ENCODE measurements around the gene XRN1.
"Not testable (repeated sequence)": the region's sequence is repeated elsewhere in the genome, so short reads cannot be mapped to it uniquely, and the experiment has no call there.

The XRN1 gene

DNA sequence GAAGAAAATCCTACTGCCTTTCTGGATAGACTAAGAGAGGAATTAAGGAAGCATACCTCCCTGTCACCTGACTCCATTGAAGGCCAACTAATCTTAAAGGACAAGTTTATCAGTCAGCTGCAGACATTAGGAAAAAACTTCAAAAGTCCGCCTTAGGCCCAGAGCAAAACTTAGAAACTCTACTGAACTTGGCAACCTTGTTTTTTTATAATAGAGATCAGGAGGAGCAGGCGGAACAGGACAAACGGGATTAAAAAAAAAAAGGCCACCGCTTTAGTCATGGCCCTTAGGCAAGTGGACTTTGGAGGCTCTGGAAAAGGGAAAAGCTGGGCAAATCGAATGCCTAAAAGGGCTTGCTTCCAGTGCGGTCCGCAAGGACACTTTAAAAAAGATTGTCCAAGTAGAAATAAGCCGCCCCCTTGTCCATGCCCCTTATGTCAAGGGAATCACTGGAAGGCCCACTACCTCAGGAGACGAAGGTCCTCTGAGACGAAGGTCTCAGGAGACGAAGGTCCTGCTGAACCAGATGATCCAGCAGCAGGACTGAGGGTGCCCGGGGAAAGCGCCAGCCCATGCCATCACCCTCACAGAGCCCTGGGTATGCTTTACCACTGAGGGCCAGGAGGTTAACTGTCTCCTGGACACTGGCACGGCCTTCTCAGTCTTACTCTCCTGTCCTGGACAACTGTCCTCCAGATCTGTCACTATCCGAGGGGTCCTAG lies 8.2 kb downstream of the XRN1 start:
- not testable (repeated sequence) for DNase-seq (ENCODE audit: low read depth in 1 of 2, low spot score in 1 of 2)

DNA sequence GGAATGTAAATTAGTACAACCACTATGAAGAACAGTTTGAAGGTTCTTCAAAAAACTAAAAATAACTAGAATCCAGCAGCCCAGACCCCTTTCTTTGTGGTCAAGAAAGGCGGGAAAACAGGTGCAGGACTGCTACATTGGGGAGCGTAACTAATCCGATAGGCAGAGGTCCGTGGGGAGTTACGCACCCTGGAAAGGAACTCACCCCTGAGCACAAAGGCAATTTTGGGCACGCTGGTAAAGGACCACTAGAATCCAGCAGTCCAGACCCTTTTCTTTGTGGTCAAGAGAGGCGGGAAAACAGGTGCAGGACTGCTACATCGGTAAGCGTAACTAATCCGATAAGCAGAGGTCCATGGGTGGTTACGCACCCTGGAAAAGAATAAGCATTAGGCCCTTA lies 9.7 kb downstream of the XRN1 start:
- DNase-seq (ENCODE audit: low read depth in 1 of 2, low spot score in 1 of 2): not testable (repeated sequence)

DNA sequence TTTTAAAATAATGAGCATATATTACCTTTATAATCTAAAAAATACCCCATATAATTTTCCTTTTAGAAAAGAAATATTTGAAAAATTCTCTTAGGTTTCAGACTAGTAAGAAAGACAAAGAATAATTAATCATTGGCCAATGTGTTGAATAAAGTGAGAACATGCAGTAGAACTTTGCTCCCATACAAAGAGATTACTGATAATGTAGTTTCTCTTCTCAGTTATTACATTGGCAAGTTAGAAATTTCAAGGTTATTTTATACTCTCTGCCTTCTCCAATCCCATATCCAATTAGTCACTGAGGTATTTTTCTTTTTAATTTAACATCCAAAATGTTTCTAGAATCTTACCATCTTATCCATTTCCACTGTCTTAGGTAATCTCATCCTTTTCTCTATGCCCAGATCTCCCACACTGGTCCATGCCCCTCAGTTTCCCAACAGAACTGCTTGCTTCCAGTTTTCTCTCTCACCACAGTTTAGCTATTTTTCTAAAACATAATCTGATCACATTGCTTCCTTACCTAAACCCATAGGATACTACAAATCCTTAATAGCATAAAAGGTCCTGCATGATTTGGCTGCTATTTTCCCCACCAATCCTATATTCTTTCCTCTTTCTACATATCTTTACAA lies 10.8 kb downstream of the XRN1 start:
- no peak for DNase-seq (ENCODE audit: low read depth in 1 of 2, low spot score in 1 of 2)

DNA sequence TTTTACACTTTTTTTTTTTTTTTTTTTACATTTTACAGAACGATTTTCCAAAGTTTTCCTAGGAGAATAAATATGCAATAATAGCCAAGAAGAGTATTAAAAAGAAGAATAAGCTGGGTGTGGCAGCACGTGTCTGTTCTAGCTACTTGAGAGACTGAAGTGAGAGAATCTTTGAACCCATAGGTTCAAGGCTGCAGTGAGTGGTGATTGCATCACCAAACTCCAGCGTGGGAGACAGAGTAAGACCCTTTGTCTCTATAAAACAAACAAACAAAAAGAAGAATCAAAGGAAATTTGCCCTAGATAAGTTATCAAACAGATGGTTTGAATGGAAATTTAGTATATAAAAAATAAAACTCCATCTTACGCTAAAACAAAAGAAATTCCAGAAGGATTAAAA lies 13.3 kb downstream of the XRN1 start:
- no peak for DNase-seq (ENCODE audit: low read depth in 1 of 2, low spot score in 1 of 2)

DNA sequence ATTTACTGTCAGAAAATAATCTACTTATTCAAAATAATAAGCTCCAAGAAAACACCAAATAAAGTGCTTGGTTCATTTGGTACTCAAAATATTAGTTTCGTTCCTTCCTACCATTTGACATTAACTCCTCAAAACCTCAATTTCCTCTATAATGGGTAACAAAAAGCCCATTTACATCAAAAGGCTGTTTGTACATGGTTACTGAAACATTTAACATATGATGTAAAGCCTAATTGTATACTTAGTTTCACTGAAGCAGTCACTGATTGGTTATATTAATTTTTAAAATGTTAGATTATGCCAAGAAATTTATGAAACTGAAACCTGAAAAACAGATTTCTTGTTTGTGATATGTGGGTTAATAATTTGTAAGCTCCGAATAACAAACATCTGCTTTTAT lies 14.7 kb downstream of the XRN1 start:
- no peak for DNase-seq (ENCODE audit: low read depth in 1 of 2, low spot score in 1 of 2)

DNA sequence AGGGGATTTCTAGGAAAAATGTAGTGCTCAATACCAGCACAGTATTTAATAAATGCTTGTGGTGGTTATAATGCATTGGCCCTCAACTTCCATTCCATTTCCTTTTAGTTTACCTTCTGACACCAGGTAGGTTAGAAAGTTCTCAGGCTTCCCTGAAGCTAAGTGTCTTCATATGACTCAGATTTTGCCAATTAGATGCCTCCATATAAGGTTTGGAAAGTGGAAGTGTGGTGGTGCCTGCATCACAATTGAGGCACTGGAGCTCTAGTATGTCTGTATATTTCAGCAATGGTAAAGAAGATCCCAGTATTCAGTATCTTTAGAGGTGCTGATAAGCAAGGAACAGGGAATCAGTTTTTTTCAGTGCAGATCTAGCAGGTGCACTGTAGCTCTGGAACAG lies 18.3 kb downstream of the XRN1 start:
- DNase-seq (ENCODE audit: low read depth in 1 of 2, low spot score in 1 of 2): no peak

DNA sequence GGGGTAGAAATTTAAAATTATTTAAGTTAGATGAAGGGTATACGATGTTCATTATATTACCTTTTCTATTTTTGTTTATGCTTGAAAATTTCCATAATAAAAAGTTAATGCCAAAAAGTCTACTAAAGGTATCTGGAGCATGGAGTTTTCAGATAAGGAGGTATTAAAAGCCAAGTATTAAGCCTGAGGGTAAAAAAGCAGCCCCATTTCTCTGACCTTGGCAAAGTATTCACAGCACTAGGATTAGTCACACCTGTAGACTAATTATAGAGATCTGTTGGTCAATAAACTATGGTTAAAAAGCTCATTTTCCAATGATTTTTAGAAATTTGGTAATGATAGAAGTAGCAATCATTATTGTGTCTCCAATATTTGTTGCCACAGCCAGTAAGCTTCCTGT lies 23.1 kb downstream of the XRN1 start:
- DNase-seq (ENCODE audit: low read depth in 1 of 2, low spot score in 1 of 2): no peak

DNA sequence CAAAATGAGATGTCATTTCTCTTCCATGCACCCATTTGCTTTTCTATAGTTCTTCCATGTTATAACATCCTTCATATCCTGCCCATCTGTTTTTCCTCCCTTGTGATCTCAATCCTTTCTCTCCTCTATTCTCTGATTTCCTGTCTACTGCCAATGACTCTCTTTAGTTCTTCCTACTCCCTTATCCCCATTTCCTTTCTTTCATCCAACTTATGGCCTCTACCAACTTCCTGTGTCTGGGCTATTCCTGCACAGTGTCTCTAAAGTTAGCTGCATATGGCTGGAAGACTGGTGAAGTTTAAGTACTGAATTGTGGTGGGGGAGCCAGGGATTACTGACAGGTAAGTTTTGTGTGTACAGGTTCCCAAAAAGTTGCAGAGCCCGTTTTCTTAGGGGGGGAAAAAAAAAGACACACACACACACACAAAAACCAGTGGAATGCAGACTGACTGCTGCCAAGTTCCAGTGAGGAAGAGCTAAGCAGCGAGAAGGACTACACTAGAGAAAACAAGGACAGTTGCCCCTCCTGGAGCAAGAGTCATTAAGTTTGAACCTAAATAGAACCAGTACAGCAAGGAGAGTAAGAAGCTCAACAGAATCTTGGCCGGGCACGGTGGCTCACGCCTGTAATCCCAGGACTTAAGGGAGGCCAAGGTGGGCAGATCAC lies 28.8 kb downstream of the XRN1 start:
- no peak for DNase-seq (ENCODE audit: low read depth in 1 of 2, low spot score in 1 of 2)

DNA sequence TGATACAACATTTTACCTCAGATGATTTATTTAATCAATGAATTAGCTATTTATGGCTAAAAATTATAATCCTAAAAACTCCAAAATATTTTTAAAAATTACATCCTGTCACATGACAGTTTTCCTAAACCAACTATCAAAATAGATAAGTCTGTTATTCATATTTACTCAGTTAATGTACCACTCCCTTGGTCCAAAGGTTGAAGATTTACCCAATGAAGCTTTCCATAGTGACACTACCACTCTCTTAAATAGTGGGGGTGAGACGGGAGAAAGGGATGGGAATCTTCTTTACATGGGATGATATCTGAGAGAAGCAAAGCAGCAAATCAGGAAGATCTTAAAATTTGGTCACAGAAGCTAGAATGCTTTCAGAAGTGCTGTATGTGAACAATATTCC lies 30.5 kb downstream of the XRN1 start:
- DNase-seq (ENCODE audit: low read depth in 1 of 2, low spot score in 1 of 2): no peak

DNA sequence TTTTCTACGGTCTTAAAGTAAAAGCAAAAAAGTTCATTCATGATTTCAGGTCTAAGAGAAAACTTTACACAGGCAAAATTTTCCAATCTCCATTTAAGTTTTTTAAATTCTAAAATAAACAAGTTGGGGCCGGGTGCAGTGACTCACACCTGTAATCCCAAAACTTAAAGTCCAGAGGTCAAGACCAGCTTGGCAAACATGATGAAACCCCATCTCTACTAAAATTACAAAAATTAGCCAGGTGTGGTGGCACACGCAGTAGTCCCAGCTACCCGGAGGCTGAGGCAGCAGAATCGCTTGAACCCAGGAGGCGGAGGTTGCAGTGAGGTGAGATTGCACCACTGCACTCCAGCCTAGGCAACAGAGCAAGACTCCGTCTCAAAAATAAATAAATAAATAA lies 47.3 kb downstream of the XRN1 start:
- not testable (repeated sequence) for DNase-seq (ENCODE audit: low read depth in 1 of 2, low spot score in 1 of 2)

DNA sequence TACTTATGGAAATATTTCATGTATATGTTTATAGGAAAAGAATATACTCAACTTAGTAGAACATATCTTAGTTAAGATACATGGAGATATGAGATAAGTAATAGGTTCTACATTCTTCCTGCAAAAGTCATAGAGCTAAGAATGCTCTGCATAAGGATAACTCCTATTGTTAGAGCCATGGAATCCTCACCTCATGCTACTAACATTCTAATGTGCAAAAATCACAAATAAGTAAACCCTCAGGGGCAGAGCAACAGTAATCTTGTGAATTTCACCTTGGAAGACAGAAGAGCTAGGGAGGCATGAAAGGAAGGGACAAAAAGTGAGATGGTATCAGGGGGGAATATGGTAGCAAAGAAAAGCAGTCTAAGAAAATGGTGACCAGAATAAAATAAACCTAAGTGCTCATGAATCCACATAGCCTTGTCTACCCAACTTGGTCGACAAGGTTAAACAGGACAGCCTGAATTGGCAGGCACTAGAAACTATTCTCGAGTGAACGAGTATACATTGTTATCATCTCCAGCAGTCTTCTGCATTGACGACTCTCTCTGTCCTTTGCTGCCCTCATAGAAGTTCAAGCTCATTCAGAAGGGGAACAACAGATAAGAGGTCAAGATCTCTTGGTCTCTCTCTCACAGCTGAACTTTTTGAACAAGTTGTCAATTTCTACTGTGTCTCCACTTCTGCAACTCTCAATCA lies 52.8 kb downstream of the XRN1 start:
- DNase-seq (ENCODE audit: low read depth in 1 of 2, low spot score in 1 of 2): no peak

DNA sequence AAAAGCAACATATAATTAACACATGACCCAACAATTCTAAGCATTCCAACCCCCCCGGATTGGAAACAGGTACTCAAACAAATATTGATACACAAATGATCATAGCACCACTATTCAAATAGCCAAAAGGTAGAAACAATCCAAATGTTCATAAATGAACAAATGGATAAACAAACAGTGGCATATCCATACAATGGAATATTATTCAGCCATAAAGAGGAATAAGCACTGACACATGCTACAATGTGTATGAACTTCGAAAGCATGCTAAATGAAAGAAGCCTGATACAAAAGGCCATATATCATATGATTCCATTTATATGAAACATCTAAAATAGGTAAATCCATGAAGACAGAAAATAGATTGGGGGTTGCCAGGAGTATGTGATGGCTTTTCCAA lies 62.8 kb downstream of the XRN1 start:
- DNase-seq (ENCODE audit: low read depth in 1 of 2, low spot score in 1 of 2): no peak

DNA sequence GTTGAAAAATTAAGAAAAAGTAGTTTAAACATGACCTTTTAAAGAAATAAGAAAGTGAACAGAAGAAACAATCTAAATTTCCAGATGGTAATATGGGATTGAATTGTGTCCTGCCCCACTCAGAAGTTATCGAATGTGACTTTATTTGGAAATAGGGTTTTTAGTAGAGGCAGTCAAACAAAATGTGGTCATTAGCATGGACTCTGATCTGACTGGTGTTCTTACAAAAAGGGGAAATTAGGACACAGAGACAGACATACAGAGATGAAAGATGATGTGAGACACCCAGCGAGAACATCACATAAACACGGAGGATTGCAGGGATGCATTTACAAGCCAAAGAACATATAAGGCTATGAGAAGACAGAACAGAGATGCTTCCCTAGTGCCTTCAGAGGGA lies 73.2 kb downstream of the XRN1 start:
- DNase-seq (ENCODE audit: low read depth in 1 of 2, low spot score in 1 of 2): no peak

DNA sequence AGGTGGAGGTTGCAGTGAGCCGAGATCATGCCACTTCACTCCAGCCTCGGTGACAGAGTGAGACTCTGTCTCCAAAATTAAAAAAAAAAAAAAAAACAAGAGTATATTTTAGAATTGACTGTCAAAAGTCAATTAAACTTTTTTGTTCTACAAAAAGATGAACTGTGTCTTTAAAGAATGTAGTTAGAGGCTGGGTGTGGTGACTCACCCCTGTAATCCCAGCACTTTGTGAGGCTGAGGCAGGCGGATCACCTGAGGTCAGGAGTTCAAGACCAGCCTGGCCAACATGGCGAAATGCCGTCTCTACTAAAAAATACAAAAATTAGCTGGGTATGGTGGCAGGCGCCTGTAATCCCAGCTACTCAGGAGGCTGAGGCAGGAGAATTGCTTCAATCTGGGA lies 78.3 kb downstream of the XRN1 start:
- not testable (repeated sequence) for DNase-seq (ENCODE audit: low read depth in 1 of 2, low spot score in 1 of 2)

DNA sequence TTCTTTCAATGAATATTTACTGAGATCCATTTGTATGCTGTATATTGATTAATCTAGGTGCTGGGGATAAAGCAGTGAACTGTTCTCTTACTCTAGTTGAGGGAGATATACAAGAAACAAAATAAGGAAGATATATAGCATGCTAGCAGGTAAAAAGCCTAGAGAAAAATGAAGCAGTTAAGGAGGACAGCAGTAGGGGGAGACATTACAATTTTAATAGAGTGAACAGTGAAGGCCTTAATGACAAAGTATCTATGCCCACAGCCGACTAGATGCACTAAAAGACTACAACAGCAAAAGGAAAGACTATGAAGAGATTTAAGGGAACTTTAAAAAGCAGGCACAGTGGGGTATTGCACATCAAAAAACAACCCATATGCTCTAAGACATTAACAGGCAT lies 81.4 kb downstream of the XRN1 start:
- no peak for DNase-seq (ENCODE audit: low read depth in 1 of 2, low spot score in 1 of 2)

DNA sequence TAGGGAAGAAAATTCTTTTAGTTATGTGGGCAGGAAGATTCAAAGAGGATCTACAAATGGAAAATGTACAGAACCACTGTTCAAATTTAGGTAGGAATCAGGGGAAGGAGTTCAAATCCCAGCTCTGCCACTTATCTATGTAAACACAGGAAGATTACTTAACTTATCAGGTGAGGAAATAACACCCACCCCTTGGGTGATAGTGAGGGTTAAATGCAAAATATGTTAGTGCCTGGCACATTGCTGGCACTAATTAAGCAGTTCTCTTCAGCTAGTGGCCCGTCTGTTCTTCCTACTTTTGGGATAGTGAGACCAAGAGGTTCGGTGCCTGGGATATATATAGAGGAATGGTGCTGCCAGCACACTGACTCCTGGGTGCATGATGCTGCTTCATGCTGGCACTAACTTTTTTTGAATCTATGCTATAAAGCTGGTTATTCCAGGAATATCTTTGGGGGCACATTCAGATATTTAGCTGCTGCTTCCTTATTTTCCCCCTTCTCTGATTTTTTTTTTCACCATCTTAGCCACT lies 83.8 kb downstream of the XRN1 start:
- no peak for DNase-seq (ENCODE audit: low read depth in 1 of 2, low spot score in 1 of 2)

DNA sequence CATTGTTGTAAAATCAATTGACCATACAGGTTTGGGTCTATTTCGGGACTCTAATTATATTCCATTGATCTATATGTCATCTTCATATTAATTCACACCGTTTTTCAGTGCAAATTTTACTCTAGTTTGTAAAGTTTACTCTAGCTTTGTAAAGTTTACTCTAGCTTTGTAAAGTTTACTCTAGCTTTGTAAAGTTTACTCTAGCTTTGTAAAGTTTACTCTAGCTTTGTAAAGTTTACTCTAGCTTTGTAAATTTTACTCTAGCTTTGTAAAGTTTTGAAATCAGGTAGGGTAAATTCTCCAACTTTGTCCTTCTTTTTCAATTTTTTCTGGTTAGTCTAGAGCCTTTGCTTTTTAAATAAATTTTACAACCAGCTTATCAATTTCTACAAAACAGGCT lies 84.4 kb downstream of the XRN1 start:
- DNase-seq (ENCODE audit: low read depth in 1 of 2, low spot score in 1 of 2): not testable (repeated sequence)

DNA sequence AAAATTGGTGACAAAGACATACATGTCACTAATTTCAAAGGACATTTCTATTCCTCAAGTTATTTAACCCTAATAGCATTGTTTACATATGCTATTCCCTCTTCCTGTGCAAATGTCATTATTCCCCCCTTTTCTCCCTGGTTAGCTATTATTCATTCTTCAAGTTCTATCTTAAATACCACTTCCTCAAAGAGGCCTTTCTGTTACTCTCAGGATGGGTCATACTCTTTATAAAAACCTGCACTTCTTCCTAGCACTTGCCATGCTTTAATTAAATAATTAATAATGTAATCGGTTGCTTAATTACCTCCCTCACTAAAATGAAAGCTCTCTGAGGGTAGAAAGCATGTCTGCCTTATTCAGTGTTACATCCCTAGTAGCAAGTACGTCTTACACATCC lies 88.5 kb downstream of the XRN1 start:
- DNase-seq (ENCODE audit: low read depth in 1 of 2, low spot score in 1 of 2): no peak

DNA sequence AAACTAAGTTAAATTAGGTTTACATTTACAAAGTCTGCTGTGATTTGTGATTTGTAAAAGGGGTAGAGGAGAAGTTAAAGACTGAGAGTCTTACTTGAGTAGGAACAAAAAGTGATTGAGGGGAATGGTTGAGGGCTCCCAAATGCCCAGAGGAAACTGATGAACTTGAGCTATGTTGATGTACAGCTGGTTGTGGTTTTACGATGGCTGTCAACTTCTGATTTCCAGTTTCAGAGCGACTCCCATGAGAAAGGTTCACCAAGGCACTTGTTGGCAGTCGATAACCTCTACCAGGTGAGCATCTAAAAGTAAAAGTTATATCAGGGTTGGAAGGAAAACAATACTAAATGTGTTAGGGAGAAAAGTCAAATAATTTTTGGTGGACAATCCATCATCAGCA lies 91.0 kb downstream of the XRN1 start:
- no peak for DNase-seq (ENCODE audit: low read depth in 1 of 2, low spot score in 1 of 2)

DNA sequence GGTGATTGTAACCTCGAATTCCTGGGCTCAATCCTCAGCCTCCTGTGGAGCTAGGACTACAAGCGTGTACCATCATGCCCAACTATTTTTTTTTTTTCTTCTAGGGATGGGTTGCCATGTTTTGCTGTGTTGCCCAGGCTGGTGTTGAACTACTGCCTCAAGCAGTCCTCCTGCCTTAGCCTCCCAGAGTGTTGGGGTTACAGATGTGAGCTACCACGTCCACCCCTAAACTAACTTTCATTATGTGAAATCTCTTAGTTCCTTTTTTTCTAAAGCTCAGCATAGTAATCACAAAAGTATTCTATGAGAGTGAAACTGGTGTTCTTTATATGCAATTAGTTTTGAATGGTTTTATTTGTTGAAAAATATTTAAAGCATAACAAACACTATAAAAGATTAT lies 92.1 kb downstream of the XRN1 start:
- DNase-seq (ENCODE audit: low read depth in 1 of 2, low spot score in 1 of 2): no peak

DNA sequence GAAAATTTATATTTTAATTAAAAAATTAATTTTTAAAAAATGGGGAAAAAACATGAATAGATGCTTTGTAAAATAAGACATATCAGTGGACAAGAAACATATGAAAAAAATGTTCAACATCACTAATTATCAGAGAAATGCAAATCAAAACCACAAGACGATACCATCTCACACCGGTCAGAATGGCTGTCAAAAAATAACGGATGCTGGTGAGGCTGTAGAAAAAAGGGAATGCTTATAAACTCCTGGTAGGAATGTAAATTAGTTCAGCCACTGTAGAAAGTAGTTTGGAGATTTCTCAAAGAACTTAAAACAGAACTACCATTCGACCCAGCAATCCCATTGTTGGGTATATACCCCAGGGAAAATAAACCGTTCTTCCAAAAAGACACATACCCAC lies 93.8 kb downstream of the XRN1 start:
- no peak for DNase-seq (ENCODE audit: low read depth in 1 of 2, low spot score in 1 of 2)

DNA sequence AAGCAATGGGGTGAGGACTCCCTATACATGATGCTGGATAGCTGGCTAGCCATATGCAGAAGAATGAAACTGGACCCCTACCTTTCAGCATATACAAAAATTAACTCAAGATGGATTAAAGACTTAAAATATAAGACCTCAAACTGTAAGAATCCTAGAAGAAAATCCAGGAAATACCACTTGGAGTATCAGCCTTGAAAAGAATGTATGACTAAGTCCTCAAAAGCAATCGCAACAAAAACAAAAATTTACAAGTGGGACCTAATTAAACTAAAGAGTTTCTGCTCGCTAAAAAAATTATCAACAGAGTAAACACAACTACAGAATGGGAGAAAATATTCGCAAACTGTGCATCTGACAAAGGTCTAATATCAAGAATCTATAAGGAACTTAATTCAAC lies 94.3 kb downstream of the XRN1 start:
- no peak for DNase-seq (ENCODE audit: low read depth in 1 of 2, low spot score in 1 of 2)

All from activated T-helper 1 cell treated with anti-CD3 and anti-CD28 coated beads, Interleukin-2, amount 50 U/mL, for 16 hours (primary cell).